Kidney epithelial cell (primary cell): ENCODE data around the gene CLIC5. TPM values are rescaled to one million over a fixed set of nuclear protein-coding genes. Genes with fewer than 3 reads are reported as not detected.

ENCODE experiments used
- DNase-seq: peaks from one replicate; pipeline ENCODE4 v3.0.0-alpha.2; 2010; ENCODE audit warnings: low read depth
- H3K27me3 ChIP-seq: 2 replicates; pipeline ENCODE4 v1.6.0; 2011; ENCODE audit warnings: low read length; ENCODE audit not compliant: control insufficient read depth, insufficient read depth
- H3K36me3 ChIP-seq: 2 replicates; pipeline ENCODE4 v1.5.1; 2011; ENCODE audit warnings: low read length; ENCODE audit not compliant: control insufficient read depth, insufficient read depth
- H3K4me3 ChIP-seq: 2 replicates; pipeline ENCODE4 v1.5.1; 2011; ENCODE audit warnings: low read depth, mild to moderate bottlenecking, control low read depth, low read length
- total RNA-seq: library from RNA; depleted of rRNA; stranded (reverse); fragments of >200 nt; gene quantifications from 2 replicates; pipeline ENCODE4 v1.2.3, GENCODE V29; 2015
- TF ChIP-seq, protein P1 (sequence below): IDR thresholded peaks from 2 replicates; pipeline ENCODE4 v1.5.1; 2011; ENCODE audit warnings: mild to moderate bottlenecking, moderate library complexity, low read length, control low read depth, inconsistent platforms; ENCODE audit not compliant: insufficient read depth, poor library complexity, severe bottlenecking

The CLIC5 gene
- total RNA-seq, 1 donor from 2014 or later, result 3.2 TPM

GRCh38 chr6:45899683-45899946 lies 116.0 kb downstream of the CLIC5 start:
- no peak for DNase-seq
- Histone ChIP-seq H3K36me3 (no peaks in the 10 kb centered on the region), H3K4me3 (no peak overlapping the region), H3K27me3 (no peaks in the 10 kb centered on the region)
- TF ChIP-seq, protein P1, sequence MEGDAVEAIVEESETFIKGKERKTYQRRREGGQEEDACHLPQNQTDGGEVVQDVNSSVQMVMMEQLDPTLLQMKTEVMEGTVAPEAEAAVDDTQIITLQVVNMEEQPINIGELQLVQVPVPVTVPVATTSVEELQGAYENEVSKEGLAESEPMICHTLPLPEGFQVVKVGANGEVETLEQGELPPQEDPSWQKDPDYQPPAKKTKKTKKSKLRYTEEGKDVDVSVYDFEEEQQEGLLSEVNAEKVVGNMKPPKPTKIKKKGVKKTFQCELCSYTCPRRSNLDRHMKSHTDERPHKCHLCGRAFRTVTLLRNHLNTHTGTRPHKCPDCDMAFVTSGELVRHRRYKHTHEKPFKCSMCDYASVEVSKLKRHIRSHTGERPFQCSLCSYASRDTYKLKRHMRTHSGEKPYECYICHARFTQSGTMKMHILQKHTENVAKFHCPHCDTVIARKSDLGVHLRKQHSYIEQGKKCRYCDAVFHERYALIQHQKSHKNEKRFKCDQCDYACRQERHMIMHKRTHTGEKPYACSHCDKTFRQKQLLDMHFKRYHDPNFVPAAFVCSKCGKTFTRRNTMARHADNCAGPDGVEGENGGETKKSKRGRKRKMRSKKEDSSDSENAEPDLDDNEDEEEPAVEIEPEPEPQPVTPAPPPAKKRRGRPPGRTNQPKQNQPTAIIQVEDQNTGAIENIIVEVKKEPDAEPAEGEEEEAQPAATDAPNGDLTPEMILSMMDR, result no peak

GRCh38 chr6:45898941-45899682 lies 116.5 kb downstream of the CLIC5 start:
- H3K27me3 ChIP-seq, result no peaks in the 10 kb centered on the region
- TF ChIP-seq, protein P1, result no peak
- DNase-seq, result no peak
- no peaks in the 10 kb centered on the region for H3K36me3 ChIP-seq
- H3K4me3 ChIP-seq, result no peak overlapping the region

- H3K4me3 ChIP-seq, result no peak overlapping the region
- DNase-seq, result no peak
- H3K27me3 ChIP-seq, result no peaks in the 10 kb centered on the region
- TF ChIP-seq, protein P1, result no peak
- H3K36me3 ChIP-seq, result no peaks in the 10 kb centered on the region
Observed at GRCh38 chr6:45896783-45897441, 118.7 kb downstream of the CLIC5 start.

GRCh38 chr6:45895569-45895968 lies 120.1 kb downstream of the CLIC5 start:
- H3K4me3 ChIP-seq, result no peak overlapping the region
- H3K36me3 ChIP-seq, result no peaks in the 10 kb centered on the region
- H3K27me3 ChIP-seq, result no peaks in the 10 kb centered on the region
- TF ChIP-seq, protein P1, result no peak
- DNase-seq, result no peak

- no peak overlapping the region for H3K4me3 ChIP-seq
- no peaks in the 10 kb centered on the region for H3K27me3 ChIP-seq
- H3K36me3 ChIP-seq, result no peaks in the 10 kb centered on the region
- TF ChIP-seq, protein P1, result no peak
- no peak for DNase-seq
Observed at GRCh38 chr6:45892696-45893245, 122.9 kb downstream of the CLIC5 start.
